ENCODE measurements around the gene SH3RF3.

DNA sequence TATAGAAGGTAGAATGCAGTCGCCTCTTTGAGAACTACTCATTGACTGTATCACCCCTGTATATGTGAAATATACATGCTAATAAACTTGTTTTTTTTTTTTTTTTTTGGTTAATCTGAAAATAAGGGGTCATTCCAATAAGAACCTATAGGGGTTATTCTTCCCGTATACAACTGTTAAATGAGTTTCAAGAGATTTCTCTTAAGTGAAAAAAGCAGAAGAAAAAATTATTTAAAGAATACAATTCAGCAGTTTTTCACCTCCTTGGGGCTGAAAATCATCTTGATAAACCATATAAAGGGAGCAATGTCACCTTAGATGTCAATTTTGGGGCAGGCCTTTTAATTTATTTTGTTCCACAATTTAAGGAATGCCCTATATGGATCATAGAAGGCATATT, 418.3 kb downstream of the SH3RF3 start:
- TF ChIP-seq, protein P1, sequence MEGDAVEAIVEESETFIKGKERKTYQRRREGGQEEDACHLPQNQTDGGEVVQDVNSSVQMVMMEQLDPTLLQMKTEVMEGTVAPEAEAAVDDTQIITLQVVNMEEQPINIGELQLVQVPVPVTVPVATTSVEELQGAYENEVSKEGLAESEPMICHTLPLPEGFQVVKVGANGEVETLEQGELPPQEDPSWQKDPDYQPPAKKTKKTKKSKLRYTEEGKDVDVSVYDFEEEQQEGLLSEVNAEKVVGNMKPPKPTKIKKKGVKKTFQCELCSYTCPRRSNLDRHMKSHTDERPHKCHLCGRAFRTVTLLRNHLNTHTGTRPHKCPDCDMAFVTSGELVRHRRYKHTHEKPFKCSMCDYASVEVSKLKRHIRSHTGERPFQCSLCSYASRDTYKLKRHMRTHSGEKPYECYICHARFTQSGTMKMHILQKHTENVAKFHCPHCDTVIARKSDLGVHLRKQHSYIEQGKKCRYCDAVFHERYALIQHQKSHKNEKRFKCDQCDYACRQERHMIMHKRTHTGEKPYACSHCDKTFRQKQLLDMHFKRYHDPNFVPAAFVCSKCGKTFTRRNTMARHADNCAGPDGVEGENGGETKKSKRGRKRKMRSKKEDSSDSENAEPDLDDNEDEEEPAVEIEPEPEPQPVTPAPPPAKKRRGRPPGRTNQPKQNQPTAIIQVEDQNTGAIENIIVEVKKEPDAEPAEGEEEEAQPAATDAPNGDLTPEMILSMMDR (CRISPR knock-in tag; IDR thresholded peaks at IDR 0.05), result no peak
- TF ChIP-seq HNRNPUL1 (IDR thresholded peaks at IDR 0.05; ENCODE audit: low read depth, low read length), result no peak
